Memory B cell (primary cell): ENCODE results near the gene PIGC.
A peak's percentile ranks its signal among the peaks of the same experiment; 100 is the strongest.

ENCODE experiments used
- ATAC-seq: fragments of 150-1000 bp; cut with Tn5 transposase; 2 replicates; pipeline ENCODE4 v1.10.0; 2021; ENCODE audit warnings: low read depth, mild to moderate bottlenecking, moderate library complexity
- DNase-seq, 2 donors: peaks; one replicate each; pipeline ENCODE4 v3.0.0; 2022; ENCODE audit warnings: low spot score in 2 of 2
- H3K27ac Mint-ChIP-seq: one replicate; pipeline ENCODE4 v1.8.0; 2022; ENCODE audit warnings: mild to moderate bottlenecking, moderate library complexity, mixed read lengths
- H3K27me3 Mint-ChIP-seq: one replicate; pipeline ENCODE4 v1.8.0; 2022; ENCODE audit warnings: mixed read lengths
- H3K36me3 Mint-ChIP-seq: one replicate; pipeline ENCODE4 v1.8.0; 2022; ENCODE audit warnings: mild to moderate bottlenecking, mixed read lengths
- H3K4me1 Mint-ChIP-seq: one replicate; pipeline ENCODE4 v1.8.0; 2022; ENCODE audit warnings: mixed read lengths
- H3K4me3 Mint-ChIP-seq: one replicate; pipeline ENCODE4 v1.8.0; 2022; ENCODE audit warnings: mild to moderate bottlenecking, moderate library complexity, mixed read lengths
- H3K9me3 Mint-ChIP-seq: one replicate; pipeline ENCODE4 v1.8.0; 2022; ENCODE audit warnings: mixed read lengths

The PIGC gene

GRCh38 chr1:172443666-172444453, at the start of gene PIGC:
Gene PIGC (minus strand): TSS chr1:172444069. CDS start chr1:172442622, 1,447 bp downstream.
- Mint-ChIP-seq H3K4me3 (peak within 1 kb of the TSS; percentile 88), H3K27me3 (no peaks in the 10 kb centered on the region), H3K36me3 (peaks cover 13% of the 10 kb centered on the region), H3K4me1 (peaks cover 35% of the 10 kb centered on the region), H3K27ac (peak within 1 kb of the TSS; percentile 93), H3K9me3 (no peaks in the 10 kb centered on the region)
- ATAC-seq (peak; percentile 99), DNase-seq (peak; percentile 88 to 89)

- DNase-seq (no peak), ATAC-seq (no peak)
- Mint-ChIP-seq H3K27ac (no peak overlapping the region), H3K9me3 (no peaks in the 10 kb centered on the region), H3K36me3 (no peaks in the 10 kb centered on the region), H3K4me3 (no peak overlapping the region), H3K4me1 (no peaks in the 10 kb centered on the region), H3K27me3 (peaks cover 11% of the 10 kb centered on the region)
Measured at GRCh38 chr1:172492421-172492820, 48.6 kb upstream of the PIGC start.

DNA sequence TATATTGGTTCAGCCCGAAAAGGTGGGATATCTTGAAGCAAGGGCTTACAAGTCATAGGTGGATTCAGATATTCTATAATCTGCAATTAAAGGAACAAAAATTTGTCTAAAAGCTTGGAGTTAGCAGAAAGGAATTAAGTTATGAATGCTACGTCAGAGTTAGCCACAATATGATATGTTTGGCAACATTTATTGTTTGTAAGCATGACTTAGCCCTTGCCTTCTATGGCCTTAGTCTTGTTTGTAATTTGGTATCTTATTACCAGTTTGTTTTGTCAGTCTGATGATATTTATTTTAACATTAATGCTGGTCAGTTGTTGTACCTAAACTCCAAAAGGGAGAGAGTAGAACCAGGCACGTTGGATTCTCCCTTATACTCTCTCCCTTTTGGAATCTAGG, 46.0 kb upstream of the PIGC start:
- no peak for ATAC-seq
- no peak overlapping the region for H3K27ac Mint-ChIP-seq
- H3K36me3 Mint-ChIP-seq = no peaks in the 10 kb centered on the region
- H3K9me3 Mint-ChIP-seq = peaks cover 1% of the 10 kb centered on the region
- DNase-seq = no peak
- H3K4me3 Mint-ChIP-seq = no peak overlapping the region
- no peaks in the 10 kb centered on the region for H3K4me1 Mint-ChIP-seq
- H3K27me3 Mint-ChIP-seq = peaks cover 16% of the 10 kb centered on the region

DNA sequence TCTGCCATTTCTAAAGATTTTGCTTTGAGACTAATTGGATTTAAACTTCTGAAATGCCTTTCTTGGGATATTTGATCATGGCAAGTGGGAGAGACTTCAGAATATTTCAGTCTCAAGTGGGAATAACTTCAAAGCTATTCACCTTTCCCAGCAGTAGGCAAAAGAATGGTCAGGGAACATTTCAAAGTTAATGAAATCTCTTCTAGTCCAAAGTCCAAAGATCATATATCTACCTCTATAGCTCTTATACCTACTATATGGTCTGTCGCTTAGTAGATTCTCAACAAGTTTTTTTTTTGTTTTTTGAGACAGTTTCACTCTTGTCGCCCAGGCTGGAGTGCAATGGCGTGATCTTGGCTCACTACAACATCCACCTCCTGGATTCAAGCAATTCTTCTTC, 44.5 kb upstream of the PIGC start:
- ATAC-seq (no peak), DNase-seq (no peak)
- Mint-ChIP-seq H3K27ac (no peak overlapping the region), H3K4me3 (no peak overlapping the region), H3K27me3 (peaks cover 16% of the 10 kb centered on the region), H3K36me3 (no peaks in the 10 kb centered on the region), H3K9me3 (peaks cover 1% of the 10 kb centered on the region), H3K4me1 (no peaks in the 10 kb centered on the region)

DNA sequence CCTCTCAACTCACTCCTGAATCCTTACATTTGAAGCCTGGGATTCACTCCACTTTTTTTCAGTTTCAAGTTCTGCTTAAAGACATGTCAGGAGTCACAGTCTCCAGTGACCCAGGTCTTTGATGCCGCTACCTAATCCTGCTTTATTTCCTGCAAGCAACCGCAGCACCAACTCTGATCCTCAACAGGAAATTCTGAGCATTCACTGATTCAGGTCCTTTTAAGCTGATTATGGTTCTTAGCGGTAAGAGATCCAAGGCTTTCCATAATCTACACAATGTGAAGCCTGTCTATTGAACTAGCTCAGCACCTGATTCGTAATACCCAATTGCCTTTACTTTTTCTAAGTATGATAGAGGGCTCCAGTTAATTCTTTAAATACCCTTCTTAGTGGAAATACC, 43.7 kb upstream of the PIGC start:
- no peaks in the 10 kb centered on the region for H3K36me3 Mint-ChIP-seq
- no peak for DNase-seq
- peaks cover 16% of the 10 kb centered on the region for H3K27me3 Mint-ChIP-seq
- ATAC-seq = no peak
- H3K9me3 Mint-ChIP-seq = peaks cover 1% of the 10 kb centered on the region
- H3K27ac Mint-ChIP-seq = no peak overlapping the region
- no peaks in the 10 kb centered on the region for H3K4me1 Mint-ChIP-seq
- H3K4me3 Mint-ChIP-seq = no peak overlapping the region

DNA sequence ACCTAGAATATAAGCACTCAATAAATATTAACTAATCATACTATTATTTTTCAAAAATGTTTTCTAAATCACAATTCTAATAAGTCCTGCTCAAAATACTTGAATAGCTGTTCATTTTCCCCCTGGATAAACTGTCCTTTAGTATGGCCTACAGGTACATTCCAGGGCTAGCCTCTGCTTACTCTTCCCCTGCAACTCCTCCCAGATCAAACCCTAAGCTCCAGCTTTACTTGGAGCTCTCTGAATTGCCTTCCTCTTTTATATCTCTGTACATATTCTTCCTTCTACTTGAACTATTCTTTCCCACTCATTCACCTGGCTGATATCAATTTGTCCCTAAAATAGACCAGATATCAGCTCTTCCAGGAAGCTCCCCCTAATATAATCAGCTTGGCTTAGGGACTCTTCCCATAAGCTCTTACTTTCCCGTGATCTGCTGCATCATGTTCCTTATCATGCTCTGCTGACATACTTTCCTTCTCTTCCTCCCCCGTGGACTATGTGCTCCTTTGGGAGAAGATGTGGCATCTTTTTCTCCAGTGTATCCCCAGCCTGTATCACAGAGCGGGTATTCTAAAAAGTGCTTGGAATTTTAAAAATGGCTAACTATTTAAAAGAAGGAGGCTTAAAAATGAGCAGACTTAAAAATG, 43.1 kb upstream of the PIGC start:
- Mint-ChIP-seq H3K27ac (no peak overlapping the region), H3K36me3 (no peaks in the 10 kb centered on the region), H3K4me1 (no peaks in the 10 kb centered on the region), H3K4me3 (no peak overlapping the region), H3K9me3 (peaks cover 1% of the 10 kb centered on the region), H3K27me3 (peaks cover 14% of the 10 kb centered on the region)
- DNase-seq = no peak
- ATAC-seq = no peak

DNA sequence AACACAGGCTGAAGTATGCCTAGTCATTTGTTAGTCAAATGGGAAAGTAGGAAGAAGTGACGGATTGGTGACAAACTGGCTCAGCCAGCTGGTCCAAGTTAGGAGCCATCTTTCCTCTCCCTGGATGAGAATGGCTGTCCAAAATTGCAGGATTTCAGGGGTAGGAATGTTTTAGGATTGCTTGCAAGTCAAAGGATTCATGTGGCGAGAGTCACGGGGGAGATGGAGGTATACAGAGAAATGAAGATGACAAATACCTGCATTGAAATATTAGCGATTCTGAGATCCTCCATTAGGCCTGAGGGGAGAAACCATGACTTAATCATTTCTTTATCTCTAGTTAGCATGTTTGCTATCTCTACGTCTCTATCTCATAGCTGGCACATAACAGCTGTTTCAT, 41.8 kb upstream of the PIGC start:
- Mint-ChIP-seq H3K27ac (no peak overlapping the region), H3K4me3 (no peak overlapping the region), H3K36me3 (no peaks in the 10 kb centered on the region), H3K27me3 (peaks cover 9% of the 10 kb centered on the region), H3K4me1 (no peaks in the 10 kb centered on the region), H3K9me3 (peaks cover 1% of the 10 kb centered on the region)
- DNase-seq (no peak), ATAC-seq (no peak)

GRCh38 chr1:172484252-172484651, 40.4 kb upstream of the PIGC start:
- Mint-ChIP-seq H3K36me3 (no peaks in the 10 kb centered on the region), H3K4me3 (no peak overlapping the region), H3K27ac (no peak overlapping the region), H3K9me3 (peaks cover 1% of the 10 kb centered on the region), H3K4me1 (no peaks in the 10 kb centered on the region), H3K27me3 (peaks cover 12% of the 10 kb centered on the region)
- no peak for ATAC-seq
- DNase-seq = no peak

- peaks cover 17% of the 10 kb centered on the region for H3K27me3 Mint-ChIP-seq
- no peaks in the 10 kb centered on the region for H3K36me3 Mint-ChIP-seq
- no peaks in the 10 kb centered on the region for H3K4me1 Mint-ChIP-seq
- no peak overlapping the region for H3K4me3 Mint-ChIP-seq
- no peak for DNase-seq
- no peak overlapping the region for H3K27ac Mint-ChIP-seq
- H3K9me3 Mint-ChIP-seq = peaks cover 1% of the 10 kb centered on the region
- ATAC-seq = no peak
Measured at GRCh38 chr1:172483448-172483847, 39.6 kb upstream of the PIGC start.

GRCh38 chr1:172482044-172482443, 38.2 kb upstream of the PIGC start:
- no peak for ATAC-seq
- H3K9me3 Mint-ChIP-seq = peaks cover 1% of the 10 kb centered on the region
- H3K27me3 Mint-ChIP-seq = peaks cover 17% of the 10 kb centered on the region
- no peaks in the 10 kb centered on the region for H3K36me3 Mint-ChIP-seq
- no peaks in the 10 kb centered on the region for H3K4me1 Mint-ChIP-seq
- H3K27ac Mint-ChIP-seq = no peak overlapping the region
- DNase-seq = no peak
- H3K4me3 Mint-ChIP-seq = no peak overlapping the region

DNA sequence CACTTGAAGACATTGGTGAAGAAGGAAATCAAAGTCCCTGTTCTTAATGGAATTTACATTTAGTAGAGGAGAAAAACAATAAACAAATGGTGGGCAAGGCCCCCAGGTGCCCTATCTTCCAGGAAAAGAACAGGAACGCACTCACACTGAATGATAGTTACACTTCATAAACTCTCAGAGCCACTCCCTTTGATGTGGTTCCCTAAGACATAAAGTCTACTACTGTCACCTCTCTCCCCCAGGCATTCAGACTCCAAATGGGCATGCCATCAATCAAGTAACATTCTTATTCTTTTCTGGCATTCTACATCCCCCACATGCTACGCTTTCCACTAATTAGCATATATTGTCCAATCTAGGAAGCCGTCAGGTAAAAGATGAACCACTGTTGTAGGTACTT, 36.6 kb upstream of the PIGC start:
- DNase-seq (no peak), ATAC-seq (no peak)
- peaks cover 14% of the 10 kb centered on the region for H3K27me3 Mint-ChIP-seq
- no peak overlapping the region for H3K27ac Mint-ChIP-seq
- no peaks in the 10 kb centered on the region for H3K36me3 Mint-ChIP-seq
- no peak overlapping the region for H3K4me3 Mint-ChIP-seq
- H3K9me3 Mint-ChIP-seq = peaks cover 1% of the 10 kb centered on the region
- no peaks in the 10 kb centered on the region for H3K4me1 Mint-ChIP-seq

- DNase-seq = no peak
- H3K36me3 Mint-ChIP-seq = no peaks in the 10 kb centered on the region
- ATAC-seq = no peak
- no peaks in the 10 kb centered on the region for H3K4me1 Mint-ChIP-seq
- no peaks in the 10 kb centered on the region for H3K9me3 Mint-ChIP-seq
- H3K27me3 Mint-ChIP-seq = peaks cover 13% of the 10 kb centered on the region
- H3K27ac Mint-ChIP-seq = no peak overlapping the region
- no peak overlapping the region for H3K4me3 Mint-ChIP-seq
Measured at GRCh38 chr1:172478485-172478884, 34.6 kb upstream of the PIGC start.

GRCh38 chr1:172477741-172478140, 33.9 kb upstream of the PIGC start:
- no peak for DNase-seq
- H3K9me3 Mint-ChIP-seq = no peaks in the 10 kb centered on the region
- no peak for ATAC-seq
- no peaks in the 10 kb centered on the region for H3K36me3 Mint-ChIP-seq
- peaks cover 14% of the 10 kb centered on the region for H3K27me3 Mint-ChIP-seq
- no peak overlapping the region for H3K27ac Mint-ChIP-seq
- H3K4me1 Mint-ChIP-seq = no peaks in the 10 kb centered on the region
- no peak overlapping the region for H3K4me3 Mint-ChIP-seq

DNA sequence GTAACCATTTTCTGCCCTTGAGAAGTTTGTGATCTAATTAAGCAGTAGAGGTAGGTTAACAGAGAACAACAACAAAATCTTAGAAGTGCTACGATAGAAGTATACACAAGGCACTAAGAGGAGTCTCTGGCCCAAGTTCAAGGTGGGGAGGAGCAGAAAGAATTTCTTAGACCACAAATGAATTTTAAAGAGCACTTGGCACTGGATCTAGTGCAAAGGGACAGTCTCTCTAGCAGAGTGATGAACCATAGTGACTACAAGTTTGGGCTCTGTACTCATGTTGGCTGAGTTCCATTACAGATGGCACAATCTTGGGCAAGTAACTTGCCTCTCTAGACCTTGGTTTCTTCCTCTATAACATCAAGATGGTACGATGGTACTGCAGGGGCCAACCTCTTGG, 33.3 kb upstream of the PIGC start:
- H3K4me1 Mint-ChIP-seq = no peaks in the 10 kb centered on the region
- H3K36me3 Mint-ChIP-seq = no peaks in the 10 kb centered on the region
- H3K27me3 Mint-ChIP-seq = peaks cover 16% of the 10 kb centered on the region
- ATAC-seq (no peak), DNase-seq (no peak)
- no peak overlapping the region for H3K4me3 Mint-ChIP-seq
- no peaks in the 10 kb centered on the region for H3K9me3 Mint-ChIP-seq
- no peak overlapping the region for H3K27ac Mint-ChIP-seq
